Stomach (tissue), 9 donors: ENCODE data around the gene RAD52. TPM values are rescaled to one million over a fixed set of nuclear protein-coding genes. Genes with fewer than 3 reads are reported as not detected.
"Not testable (repeated sequence)": the region's sequence is repeated elsewhere in the genome, so short reads cannot be mapped to it uniquely, and the experiment has no call there.

Experiments used
- DNase-seq, 2 donors: peaks; one replicate each; pipeline versions ENCODE4 v3.0.0 to v3.0.0-alpha.2; 2013 to 2019
- H3K27ac ChIP-seq, 5 donors: fragments of 200-600 bp in 4 of 5; sonication (generic) in 4 of 5; one replicate each; pipeline ENCODE4 v1.5.1; 2013 to 2019; ENCODE audit warnings: mild to moderate bottlenecking in 1 of 5, moderate library complexity in 1 of 5
- H3K27me3 ChIP-seq, 3 donors: fragments of 200-600 bp; sonication (generic); one replicate each; pipeline ENCODE4 v1.5.1; 2017 to 2019; ENCODE audit warnings: mixed run types in 1 of 3
- H3K36me3 ChIP-seq, 4 donors: fragments of 200-600 bp; sonication (generic); 1 replicate in 3 of 4; 2 replicates in 1 of 4; pipeline ENCODE4 v1.5.1; 2016 to 2019
- H3K4me1 ChIP-seq, 4 donors: fragments of 200-600 bp; sonication (generic); one replicate each; pipeline ENCODE4 v1.5.1; 2016 to 2019
- H3K4me3 ChIP-seq, 4 donors: fragments of 200-600 bp; sonication (generic) in 3 of 4; one replicate each; pipeline ENCODE4 v1.5.1; 2016 to 2019; ENCODE audit warnings: mild to moderate bottlenecking in 1 of 4
- H3K9me3 ChIP-seq, 4 donors: fragments of 200-600 bp; sonication (generic); one replicate each; pipeline ENCODE4 v1.5.1; 2016 to 2019
- EP300 ChIP-seq: sonication (generic); formaldehyde crosslinking; IDR thresholded peaks from one replicate; pipeline ENCODE4 v1.6.1; 2017; ENCODE audit warnings: antibody characterized with exemption
- POLR2A ChIP-seq, 4 donors: fragments of 450-650 bp; IDR thresholded peaks; one replicate each; pipeline ENCODE4 v1.6.1; 2016; ENCODE audit warnings: antibody characterized with exemption in 4 of 4, control low read depth in 2 of 4, mild to moderate bottlenecking in 1 of 4, moderate library complexity in 1 of 4
- POLR2AphosphoS5 ChIP-seq, 3 donors: sonication (generic); formaldehyde crosslinking; IDR thresholded peaks; one replicate each; pipeline ENCODE4 v1.6.1; 2016; ENCODE audit warnings: antibody characterized with exemption in 3 of 3
- WGBS, 5 donors: extraction: QIAGEN DNeasy Blood & Tissue Kit in 3 of 5; methylation state at CpG; one replicate each; pipeline versions ENCODE4 v1.1.5 to v1.1.7; 2013 to 2018; 5-methylcytosine and 5-hydroxymethylcytosine counted together
- intact Hi-C: fragments of 100-400 bp; cut with DNase I; formaldehyde crosslinking; loops from one replicate; pipeline ENCODE4 v1.15.1; 2023; ENCODE audit warnings: low total_unique reads
- polyA plus RNA-seq, 3 donors: library from polyadenylated mRNA; stranded (reverse); fragments of 200-250 nt; gene quantifications; one replicate each; pipeline ENCODE4 v1.2.3, GENCODE V29; 2013
- total RNA-seq, 5 donors: library from RNA; depleted of rRNA; stranded (reverse); fragments of >200 nt; gene quantifications; one replicate each; pipeline versions ENCODE4 v1.1.0 to v1.2.3, GENCODE V29; 2014 to 2016
- TF ChIP-seq, protein P1 (sequence below), 7 experiments: fragments of 450-650 bp in 4 of 7; fragments of 200-600 bp in 3 of 7; sonication (generic) in 3 of 7; IDR thresholded peaks; one replicate each; pipeline ENCODE4 v1.5.1; 2016 to 2019; ENCODE audit warnings: antibody characterized with exemption in 7 of 7, control low read depth in 2 of 7, mild to moderate bottlenecking in 1 of 7
- donor health status: healthy with polysubstance abuse.
- donor health status: Bipolar disorder and iron deficiency.
- donor health status: healthy.

RAD52 gene
- total and polyA plus RNA-seq, 8 donors: 2.3 to 62.9 (median 11.2) TPM

DNA sequence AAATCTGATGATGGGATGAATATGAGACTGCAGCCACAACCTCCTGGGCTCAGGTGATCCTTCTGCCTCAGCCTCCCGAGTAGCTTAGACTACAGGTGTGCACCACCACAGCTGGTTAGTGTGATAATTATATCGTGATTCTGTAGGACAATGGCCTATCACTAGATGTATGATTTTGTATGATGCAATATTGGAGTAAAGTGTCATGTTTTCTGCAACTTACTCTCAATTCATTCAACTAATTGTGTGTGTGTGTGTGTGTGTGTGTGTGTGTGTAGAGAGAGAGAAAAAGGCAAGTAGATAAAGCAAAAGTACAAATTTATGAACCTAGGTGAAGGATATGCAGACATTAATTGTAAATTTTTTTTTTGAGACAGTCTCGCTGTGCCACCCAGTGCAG is 10.7 kb downstream of the RAD52 start:
- no peaks in the 10 kb centered on the region for H3K27me3 ChIP-seq
- DNase-seq: peak in 1 of 2 donors; percentile 1
- H3K4me1 ChIP-seq: no peaks in the 10 kb centered on the region
- 90 to 99% (median 96%) methylated on average over 3 of the region's 3 CpGs for WGBS, 5 donors
- H3K36me3 ChIP-seq: peaks cover 0 to 58% (median 44%) of the 10 kb centered on the region in 4 donors
- H3K9me3 ChIP-seq: no peaks in the 10 kb centered on the region
- no peak overlapping the region for H3K27ac ChIP-seq
- H3K4me3 ChIP-seq: no peak overlapping the region
- intact Hi-C loops: no loop called here
- TF ChIP-seq POLR2AphosphoS5 (IDR thresholded peaks at IDR 0.05) (no peak), POLR2A (IDR thresholded peaks at IDR 0.05) (no peak)

- H3K4me3 ChIP-seq: no peak overlapping the region
- no peaks in the 10 kb centered on the region for H3K4me1 ChIP-seq
- no peak overlapping the region for H3K27ac ChIP-seq
- 83 to 86% (median 85%) methylated on average over 8 of the region's 8 CpGs for WGBS, 5 donors
- TF ChIP-seq EP300 (no peak), POLR2AphosphoS5 (IDR thresholded peaks at IDR 0.05) (no peak), POLR2A (IDR thresholded peaks at IDR 0.05) (no peak)
- TF ChIP-seq, protein P1, sequence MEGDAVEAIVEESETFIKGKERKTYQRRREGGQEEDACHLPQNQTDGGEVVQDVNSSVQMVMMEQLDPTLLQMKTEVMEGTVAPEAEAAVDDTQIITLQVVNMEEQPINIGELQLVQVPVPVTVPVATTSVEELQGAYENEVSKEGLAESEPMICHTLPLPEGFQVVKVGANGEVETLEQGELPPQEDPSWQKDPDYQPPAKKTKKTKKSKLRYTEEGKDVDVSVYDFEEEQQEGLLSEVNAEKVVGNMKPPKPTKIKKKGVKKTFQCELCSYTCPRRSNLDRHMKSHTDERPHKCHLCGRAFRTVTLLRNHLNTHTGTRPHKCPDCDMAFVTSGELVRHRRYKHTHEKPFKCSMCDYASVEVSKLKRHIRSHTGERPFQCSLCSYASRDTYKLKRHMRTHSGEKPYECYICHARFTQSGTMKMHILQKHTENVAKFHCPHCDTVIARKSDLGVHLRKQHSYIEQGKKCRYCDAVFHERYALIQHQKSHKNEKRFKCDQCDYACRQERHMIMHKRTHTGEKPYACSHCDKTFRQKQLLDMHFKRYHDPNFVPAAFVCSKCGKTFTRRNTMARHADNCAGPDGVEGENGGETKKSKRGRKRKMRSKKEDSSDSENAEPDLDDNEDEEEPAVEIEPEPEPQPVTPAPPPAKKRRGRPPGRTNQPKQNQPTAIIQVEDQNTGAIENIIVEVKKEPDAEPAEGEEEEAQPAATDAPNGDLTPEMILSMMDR (IDR thresholded peaks at IDR 0.05): no peak
- peak in 1 of 2 donors; percentile 10 for DNase-seq
- intact Hi-C loops: no loop called here
- peaks cover 3 to 49% (median 47%) of the 10 kb centered on the region in 4 donors for H3K36me3 ChIP-seq
- H3K9me3 ChIP-seq: no peaks in the 10 kb centered on the region
- H3K27me3 ChIP-seq: no peaks in the 10 kb centered on the region
These were observed 12.8 kb downstream of the RAD52 start for GRCh38 chr12:936377-937345.

DNA sequence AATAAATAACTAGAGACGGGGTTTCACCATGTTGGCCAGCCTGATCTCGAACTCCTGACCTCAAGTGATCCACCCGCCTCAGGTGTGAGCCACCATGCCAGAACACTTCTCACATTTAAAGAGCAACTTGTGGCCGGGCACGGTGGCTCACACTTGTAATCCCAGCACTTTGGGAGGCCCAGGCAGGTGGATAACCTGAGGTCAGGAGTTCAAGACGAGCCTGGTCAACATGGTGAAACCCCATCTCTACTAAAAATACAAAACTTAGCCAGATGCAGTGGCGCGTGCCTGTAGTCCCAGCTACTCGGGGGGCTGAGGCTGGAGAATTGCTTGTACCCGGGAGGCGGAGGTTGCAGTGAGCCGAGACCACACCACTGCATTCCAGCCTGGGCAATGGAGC is 13.6 kb downstream of the RAD52 start:
- intact Hi-C loops, H3K27ac ChIP-seq, H3K4me3 ChIP-seq, H3K9me3 ChIP-seq, DNase-seq, H3K27me3 ChIP-seq, H3K4me1 ChIP-seq: not testable (repeated sequence)
- peaks cover 10 to 53% (median 52%) of the 10 kb centered on the region in 4 donors for H3K36me3 ChIP-seq
- WGBS, 5 donors: 89 to 96% (median 94%) methylated on average over 12 of the region's 12 CpGs

DNA sequence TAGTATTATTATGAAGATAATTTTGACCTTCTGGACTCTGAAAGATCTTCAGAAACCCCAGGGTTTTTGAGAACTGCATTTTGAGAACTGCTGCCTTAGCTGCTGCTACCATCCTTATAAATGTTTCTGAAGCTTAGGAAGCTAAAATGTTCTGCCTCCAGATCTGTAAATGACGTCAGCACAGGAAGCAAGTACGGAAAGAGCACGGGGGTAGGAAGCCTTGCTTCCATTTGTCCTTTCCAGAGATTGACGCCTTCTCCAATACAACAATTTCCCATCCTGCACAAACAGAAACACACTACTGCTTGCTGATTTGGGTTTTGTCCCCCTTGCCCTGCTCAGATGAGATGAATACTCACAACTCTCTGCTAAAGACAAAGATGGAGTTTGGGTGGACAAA is 17.9 kb downstream of the RAD52 start:
- WGBS, 5 donors: 86 to 93% (median 88%) methylated on average over 4 of the region's 4 CpGs
- Histone ChIP-seq H3K27ac (no peak overlapping the region), H3K27me3 (no peaks in the 10 kb centered on the region), H3K9me3 (no peaks in the 10 kb centered on the region), H3K36me3 (peaks cover 37 to 69% (median 63%) of the 10 kb centered on the region in 4 donors), H3K4me3 (no peak overlapping the region), H3K4me1 (no peaks in the 10 kb centered on the region)
- DNase-seq: no peak
- intact Hi-C loops: no loop called here
- TF ChIP-seq EP300 (no peak), POLR2AphosphoS5 (IDR thresholded peaks at IDR 0.05) (no peak), POLR2A (IDR thresholded peaks at IDR 0.05) (no peak)
- TF ChIP-seq, protein P1 (IDR thresholded peaks at IDR 0.05): no peak

DNA sequence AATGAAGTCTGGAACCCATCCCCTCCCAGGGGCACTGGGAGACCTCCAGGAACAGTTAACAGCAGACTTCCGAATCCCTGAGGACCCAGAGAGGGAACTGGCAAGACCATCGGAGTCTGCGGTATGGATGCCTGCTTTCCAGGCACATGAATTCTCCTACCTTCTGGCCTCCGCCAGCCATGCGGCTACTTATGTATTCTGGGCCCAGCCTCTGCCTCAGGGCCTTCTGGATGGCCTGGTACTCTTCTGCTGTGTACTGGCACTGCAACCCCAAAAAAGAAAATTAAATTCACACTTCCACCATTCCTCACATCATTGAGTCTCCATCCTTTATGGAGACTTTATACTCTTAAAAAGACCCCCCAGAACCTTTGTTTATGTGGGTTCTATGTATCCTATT is 18.4 kb downstream of the RAD52 start:
- TF ChIP-seq POLR2A (IDR thresholded peaks at IDR 0.05) (no peak), POLR2AphosphoS5 (IDR thresholded peaks at IDR 0.05) (no peak), EP300 (no peak)
- TF ChIP-seq, protein P1 (IDR thresholded peaks at IDR 0.05): no peak
- intact Hi-C loops: no loop called here
- H3K4me3 ChIP-seq: no peak overlapping the region
- H3K36me3 ChIP-seq: peaks cover 42 to 71% (median 66%) of the 10 kb centered on the region in 4 donors
- WGBS, 5 donors: 92 to 98% (median 97%) methylated on average over 5 of the region's 5 CpGs
- DNase-seq: no peak
- H3K9me3 ChIP-seq: no peaks in the 10 kb centered on the region
- H3K4me1 ChIP-seq: no peaks in the 10 kb centered on the region
- no peak overlapping the region for H3K27ac ChIP-seq
- no peaks in the 10 kb centered on the region for H3K27me3 ChIP-seq
